HepG2 (cell line): ENCODE measurements around the gene LHFPL2. TPM values are rescaled to one million over a fixed set of nuclear protein-coding genes. Genes with fewer than 3 reads are reported as not detected.

Experiments used
- ATAC-seq: fragments of 200-7000 bp; cut with Tn5 transposase; 3 replicates; pipeline ENCODE4 v1.9.1; 2020; ENCODE audit warnings: mild to moderate bottlenecking, moderate library complexity
- BruUV-seq: library from RNA; stranded (reverse); fragments of 400-500 nt; replicated peaks from 2 replicates; lab custom pipeline; 2021; lab: Mats Ljungman, UMichigan
- CTCF ChIA-PET: fragments of 300-600 bp; formaldehyde crosslinking; extraction: SDS; loops from one replicate; lab custom pipeline; 2021; ENCODE audit warnings: low total read pairs, inconsistent platforms, low intra/inter-chr PET ratio; lab: Yijun Ruan, JAX
- POLR2A ChIA-PET: fragments of 350-600 bp; sonication (Branson Sonifier 250); formaldehyde crosslinking; loops from one replicate; lab custom pipeline; 2020; ENCODE audit warnings: antibody characterized with exemption, inconsistent platforms; lab: Yijun Ruan, JAX
- DNase-seq: peaks from one replicate; pipeline ENCODE4 v3.0.0-alpha.2; 2015; ENCODE audit warnings: low spot score
- FAIRE-seq: peaks from 3 replicates; lab custom pipeline; 2011; peaks lifted over from hg19 to GRCh38; lab: Jason Lieb, UNC
- H2AFZ ChIP-seq: one replicate; pipeline ENCODE4 v1.6.1; 2011; ENCODE audit warnings: low read length, inconsistent platforms
- H3K27ac ChIP-seq: fragments of 300-600 bp; 3 replicates; pipeline ENCODE4 v1.8.0; 2011; ENCODE audit warnings: mixed run types, mild to moderate bottlenecking, mixed read lengths, low read length, inconsistent platforms; ENCODE audit not compliant: insufficient read depth; ENCODE audit errors: extremely low read length
- H3K27me3 ChIP-seq, 2 experiments: fragments of 200-600 bp in 1 of 2; 2 replicates in 1 of 2; 3 replicates in 1 of 2; pipeline versions ENCODE4 v1.6.0 to v1.8.0; 2011; ENCODE audit warnings: low read length in 2 of 2, mild to moderate bottlenecking in 2 of 2, moderate library complexity in 2 of 2, inconsistent platforms in 1 of 2; ENCODE audit not compliant: insufficient read depth in 2 of 2, control insufficient read depth in 1 of 2
- H3K36me3 ChIP-seq, 2 experiments: fragments of 200-600 bp in 1 of 2; replicated peaks in 1 of 2; 2 replicates in 1 of 2; 3 replicates in 1 of 2; pipeline versions ENCODE4 v1.5.1 to v1.8.0; 2011; ENCODE audit warnings: low read length in 2 of 2, inconsistent platforms in 1 of 2; ENCODE audit not compliant: insufficient read depth in 2 of 2, control insufficient read depth in 1 of 2
- H3K4me1 ChIP-seq: 2 replicates; pipeline ENCODE4 v1.5.1; 2012; ENCODE audit warnings: low read length, inconsistent platforms; ENCODE audit not compliant: insufficient read depth
- H3K4me2 ChIP-seq: 2 replicates; pipeline ENCODE4 v1.6.0; 2011; ENCODE audit warnings: low read depth, low read length, inconsistent platforms
- H3K4me3 ChIP-seq, 3 experiments: fragments of 200-600 bp in 1 of 3; sonication (generic), shearing (Covaris generic) in 1 of 3; replicated peaks in 1 of 3; 2 replicates each; pipeline ENCODE4 v1.5.1; 2011 to 2016; ENCODE audit warnings: low read length in 3 of 3, inconsistent platforms in 2 of 3, low read depth in 2 of 3, mild to moderate bottlenecking in 2 of 3, control low read depth in 1 of 3, mixed read lengths in 1 of 3; ENCODE audit not compliant: insufficient read depth in 1 of 3
- H3K79me2 ChIP-seq: one replicate; pipeline ENCODE4 v1.6.1; 2011; ENCODE audit warnings: low read length, inconsistent platforms; ENCODE audit not compliant: insufficient read depth
- H3K9ac ChIP-seq: 2 replicates; pipeline ENCODE4 v1.6.0; 2011; ENCODE audit warnings: mild to moderate bottlenecking, low read depth, low read length, inconsistent platforms; ENCODE audit not compliant: insufficient read depth
- H3K9me3 ChIP-seq: 2 replicates; pipeline ENCODE4 v1.5.1; 2012; ENCODE audit warnings: mild to moderate bottlenecking, low read length
- H4K20me1 ChIP-seq: 2 replicates; pipeline ENCODE4 v1.6.0; 2011; ENCODE audit warnings: inconsistent platforms, mild to moderate bottlenecking, low read length, moderate library complexity; ENCODE audit not compliant: insufficient read depth
- HHEX ChIP-seq: IDR thresholded peaks from 2 replicates; pipeline ENCODE4 v1.6.1; 2016; ENCODE audit warnings: control low read depth
- HINFP ChIP-seq: sonication (generic); formaldehyde crosslinking; IDR thresholded peaks from 2 replicates; pipeline ENCODE4 v1.4.0; 2020; ENCODE audit warnings: low read depth, mild to moderate bottlenecking, missing genetic modification reagents
- MLX ChIP-seq: IDR thresholded peaks from 2 replicates; pipeline ENCODE4 v1.6.1; 2016
- MTF2 ChIP-seq: sonication (generic); formaldehyde crosslinking; IDR thresholded peaks from 2 replicates; pipeline ENCODE4 v1.5.0; 2020; ENCODE audit warnings: missing genetic modification reagents, borderline replicate concordance
- NFKBIZ ChIP-seq: IDR thresholded peaks from 2 replicates; pipeline ENCODE4 v1.6.1; 2018; ENCODE audit warnings: missing genetic modification reagents, missing compliant biosample characterization
- THAP9 ChIP-seq: sonication (generic); formaldehyde crosslinking; IDR thresholded peaks from 2 replicates; pipeline ENCODE4; 2020; ENCODE audit warnings: missing genetic modification reagents, mild to moderate bottlenecking, borderline replicate concordance
- U2AF2 ChIP-seq: fragments of 200-400 bp; formaldehyde crosslinking; IDR thresholded peaks from 2 replicates; pipeline ENCODE4 v1.6.1; 2017; ENCODE audit warnings: low read depth, mild to moderate bottlenecking, low read length
- ZBTB3 ChIP-seq: sonication (generic); formaldehyde crosslinking; IDR thresholded peaks from 2 replicates; pipeline ENCODE4 v1.4.0; 2020; ENCODE audit warnings: low read depth, mild to moderate bottlenecking, moderate library complexity, missing genetic modification reagents, borderline replicate concordance
- ZC3H4 ChIP-seq: sonication (generic); formaldehyde crosslinking; IDR thresholded peaks from 2 replicates; pipeline ENCODE4 v1.4.0; 2020; ENCODE audit warnings: missing genetic modification reagents, borderline replicate concordance
- ZHX2 ChIP-seq, 2 experiments: sonication (generic) in 1 of 2; formaldehyde crosslinking in 1 of 2; IDR thresholded peaks; 2 replicates each; pipeline versions ENCODE4 v1.6.1 to v1.9.0; 2014 to 2022; ENCODE audit warnings: antibody characterized with exemption in 1 of 2, borderline replicate concordance in 1 of 2, inconsistent platforms in 1 of 2, low read depth in 1 of 2, missing genetic modification reagents in 1 of 2
- ZKSCAN5 ChIP-seq: sonication (generic); formaldehyde crosslinking; IDR thresholded peaks from 2 replicates; pipeline ENCODE4 v1.5.1; 2020; ENCODE audit warnings: mild to moderate bottlenecking, missing genetic modification reagents
- ZSCAN21 ChIP-seq: sonication (generic); formaldehyde crosslinking; IDR thresholded peaks from 2 replicates; pipeline ENCODE4 v1.8.0; 2022; ENCODE audit warnings: mild to moderate bottlenecking, missing genetic modification reagents, moderate library complexity, borderline replicate concordance
- WGBS: methylation state at CpG from one replicate; pipeline ENCODE4 v1.1.6; 2017; ENCODE audit warnings: low lambda C conversion rate; 5-methylcytosine and 5-hydroxymethylcytosine counted together
- in situ Hi-C: cut with HindIII; loops from 2 replicates; pipeline ENCODE4 v1.10.0; 2017; ENCODE audit warnings: low pct_unique_long_range_greater_than_20kb; ENCODE audit not compliant: extremely low pct_ligation_motif_present
- intact Hi-C: fragments of 100-400 bp; cut with micrococcal nuclease; formaldehyde crosslinking; loops from one replicate; pipeline ENCODE4 v1.10.0; 2022; ENCODE audit not compliant: unreplicated experiment
- polyA plus RNA-seq, 8 experiments: library from polyadenylated mRNA; depleted of rRNA in 3 of 8; stranded (reverse) in 7 of 8; unstranded in 1 of 8; fragments of >200 nt; fragmentation: Illumina TruSeq in 4 of 8; extraction: Trizol in 4 of 8; gene quantifications; 2 replicates each; pipeline versions ENCODE4 v1.2.1 to v1.2.3, GENCODE V29; 2011 to 2016; ENCODE audit warnings: low read depth in 4 of 8, missing spikeins in 1 of 8, mixed read lengths in 1 of 8; ENCODE audit not compliant: insufficient read depth in 1 of 8
- total RNA-seq, 5 experiments: library from RNA; depleted of rRNA; stranded (reverse); fragments of >200 nt; fragmentation: Illumina TruSeq; extraction: Trizol; gene quantifications; 2 replicates each; pipeline ENCODE4 v1.2.3, GENCODE V29; 2016; ENCODE audit warnings: low read depth in 1 of 5

Gene LHFPL2
- total and polyA plus RNA-seq, 2 of the 13 experiments (the other 11 are each of a cell fraction or from before 2014, with no cell fraction given): 6.0 to 20.0 TPM

- TF ChIP-seq ZBTB3 (CRISPR knock-in tag) (no peak), THAP9 (CRISPR knock-in tag) (no peak), ZSCAN21 (CRISPR knock-in tag) (no peak), U2AF2 (no peak), NFKBIZ (CRISPR knock-in tag) (no peak), MTF2 (CRISPR knock-in tag) (no peak)
- TF ChIP-seq, all 625 proteins: peak for 0
These were observed 7.2 kb upstream of the LHFPL2 start (continued) for GRCh38 chr5:78655746-78656290.

GRCh38 chr5:78654386-78654785, 5.8 kb upstream of the LHFPL2 start:
- intact Hi-C loops: no loop called here
- FAIRE-seq: no peak
- no peak overlapping the region for H3K9ac ChIP-seq
- H3K9me3 ChIP-seq: no peaks in the 10 kb centered on the region
- no peak for DNase-seq
- no peak overlapping the region for H3K4me3 ChIP-seq
- H3K4me1 ChIP-seq: peaks cover 28% of the 10 kb centered on the region
- no peaks in the 10 kb centered on the region for H3K27me3 ChIP-seq
- H2AFZ ChIP-seq: no peak overlapping the region
- in situ Hi-C loops: no loop called here
- no peaks in the 10 kb centered on the region for H4K20me1 ChIP-seq
- CTCF ChIA-PET: no interaction called here
- 54% methylated on average over 1 of the region's 1 CpG for WGBS
- H3K36me3 ChIP-seq: no peaks in the 10 kb centered on the region
- POLR2A ChIA-PET: no interaction called here
- H3K4me2 ChIP-seq: no peak overlapping the region
- ATAC-seq: no peak
- BruUV-seq: no TSS peak
- H3K79me2 ChIP-seq: no peaks in the 10 kb centered on the region
- H3K27ac ChIP-seq: no peak overlapping the region
- TF ChIP-seq ZHX2 (IDR thresholded peaks at IDR 0.05; ENCODE audit: low read depth): no peak
- no peak for TF ChIP-seq ZHX2 (CRISPR knock-in tag; IDR thresholded peaks at IDR 0.05; ENCODE audit: borderline replicate concordance)
- no peak for TF ChIP-seq ZKSCAN5 (CRISPR knock-in tag)
- TF ChIP-seq HINFP (CRISPR knock-in tag): no peak
- no peak for TF ChIP-seq ZC3H4 (CRISPR knock-in tag)
- TF ChIP-seq MLX (CRISPR knock-in tag): no peak
- TF ChIP-seq HHEX (CRISPR knock-in tag): no peak
